ENCODE measurements around the gene VIM. TPM values are rescaled to one million over a fixed set of nuclear protein-coding genes. Genes with fewer than 3 reads are reported as not detected.

Gene VIM
- total RNA-seq, 1 experiment from 2014 or later = 7.2 TPM

DNA sequence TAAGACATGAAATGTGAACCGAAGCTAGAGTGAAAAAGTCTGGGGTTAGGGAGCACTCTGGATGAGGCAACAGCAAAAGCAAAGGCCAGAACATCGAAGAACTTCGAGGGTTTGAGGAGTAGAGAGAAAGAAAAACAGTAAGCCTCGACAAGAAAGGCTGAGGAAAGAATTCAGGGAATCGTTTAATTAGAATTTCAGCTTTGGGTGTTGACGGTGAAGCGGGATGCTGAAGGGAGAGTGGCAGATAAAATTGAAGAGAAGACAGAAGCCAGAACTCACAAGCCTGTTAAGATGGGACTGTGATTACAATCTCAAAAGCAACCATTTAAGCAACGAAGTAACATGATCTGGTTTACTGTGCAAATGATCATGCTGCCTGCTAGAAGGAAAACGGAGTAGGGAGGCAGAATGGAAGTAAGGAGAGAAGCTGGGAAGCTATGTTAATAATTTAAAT is 28.7 kb upstream of the VIM start:
- Histone ChIP-seq H4K20me1 (ENCODE audit: insufficient read depth) (no peaks in the 10 kb centered on the region), H3K79me2 (ENCODE audit: insufficient read depth, low read length) (peaks cover 3% of the 10 kb centered on the region; the same call in 1 of the 2 replicates), H3K4me2 (ENCODE audit: low read length) (peak overlapping the region; percentile 84; the same call in 1 of the 2 replicates), H3K9me3 (ENCODE audit: control insufficient read depth in 1 of 2, insufficient read depth in 1 of 2, low read depth in 1 of 2, low read length in 2 of 2) (no peaks in the 10 kb centered on the region), H3K36me3 (ENCODE audit: control insufficient read depth in 1 of 2, insufficient read depth in 2 of 2, low read length in 2 of 2) (no peaks in the 10 kb centered on the region), H3K27me3 (ENCODE audit: insufficient read depth, low read length) (no peaks in the 10 kb centered on the region), H3K4me3 (replicated peaks in 1 of 2; ENCODE audit: low read depth in 1 of 2, low read length in 2 of 2) (no peak overlapping the region), H3K27ac (ENCODE audit: low read depth, low read length) (no peak overlapping the region), H3K9ac (ENCODE audit: low read length) (no peak overlapping the region), H3K4me1 (ENCODE audit: control insufficient read depth in 1 of 2, insufficient read depth in 2 of 2, low read length in 2 of 2) (peaks cover 5 to 14% of the 10 kb centered on the region in 2 experiments), H2AFZ (ENCODE audit: low read depth, low read length, poor library complexity, severe bottlenecking) (no peak overlapping the region), H3K9me2 (ENCODE audit: insufficient read depth) (no peaks in the 10 kb centered on the region)
- ChIA-PET POLR2A (no interaction called here), RAD21 (ENCODE audit: low non-redundant PET in 1 of 2, low total read pairs in 2 of 2, uncharacterized antibody in 2 of 2, unreplicated experiment in 2 of 2) (no interaction called here), CTCF (no interaction called here)
- ATAC-seq (no peak), DNase-seq (ENCODE audit: low read depth, low spot score) (no peak)
- intact Hi-C loops (cut with micrococcal nuclease) = no loop called here
- TF ChIP-seq EZH2phosphoT487 (IDR thresholded peaks at IDR 0.05; ENCODE audit: borderline replicate concordance) (no peak), JUND (IDR thresholded peaks at IDR 0.05) (no peak), SIN3A (IDR thresholded peaks at IDR 0.05; ENCODE audit: low read depth) (no peak), TCF7L2 (IDR thresholded peaks at IDR 0.05; ENCODE audit: borderline replicate concordance, extremely low read depth, insufficient read depth, insufficient read length) (no peak), YY1 (IDR thresholded peaks at IDR 0.05; ENCODE audit: extremely low read depth, insufficient replicate concordance, low read depth, low read length) (no peak), FOSL1 (IDR thresholded peaks at IDR 0.05; ENCODE audit: low read depth) (no peak), SP1 (IDR thresholded peaks at IDR 0.05; ENCODE audit: low read depth) (no peak), EZH2 (IDR thresholded peaks at IDR 0.05) (no peak), ZNF274 (IDR thresholded peaks at IDR 0.05; ENCODE audit: low read depth, low read length) (no peak), RAD21 (IDR thresholded peaks at IDR 0.05; ENCODE audit: low read depth) (no peak), POLR2A (IDR thresholded peaks at IDR 0.05; ENCODE audit: borderline replicate concordance, extremely low read depth, insufficient read depth, insufficient read length) (no peak), EGR1 (IDR thresholded peaks at IDR 0.05; ENCODE audit: low read depth) (no peak), MAX (IDR thresholded peaks at IDR 0.05) (no peak), POLR2AphosphoS5 (IDR thresholded peaks at IDR 0.05; ENCODE audit: low read depth, low read length) (no peak), CBX3 (IDR thresholded peaks at IDR 0.05; ENCODE audit: low read depth) (no peak)
- TF ChIP-seq, protein P1, sequence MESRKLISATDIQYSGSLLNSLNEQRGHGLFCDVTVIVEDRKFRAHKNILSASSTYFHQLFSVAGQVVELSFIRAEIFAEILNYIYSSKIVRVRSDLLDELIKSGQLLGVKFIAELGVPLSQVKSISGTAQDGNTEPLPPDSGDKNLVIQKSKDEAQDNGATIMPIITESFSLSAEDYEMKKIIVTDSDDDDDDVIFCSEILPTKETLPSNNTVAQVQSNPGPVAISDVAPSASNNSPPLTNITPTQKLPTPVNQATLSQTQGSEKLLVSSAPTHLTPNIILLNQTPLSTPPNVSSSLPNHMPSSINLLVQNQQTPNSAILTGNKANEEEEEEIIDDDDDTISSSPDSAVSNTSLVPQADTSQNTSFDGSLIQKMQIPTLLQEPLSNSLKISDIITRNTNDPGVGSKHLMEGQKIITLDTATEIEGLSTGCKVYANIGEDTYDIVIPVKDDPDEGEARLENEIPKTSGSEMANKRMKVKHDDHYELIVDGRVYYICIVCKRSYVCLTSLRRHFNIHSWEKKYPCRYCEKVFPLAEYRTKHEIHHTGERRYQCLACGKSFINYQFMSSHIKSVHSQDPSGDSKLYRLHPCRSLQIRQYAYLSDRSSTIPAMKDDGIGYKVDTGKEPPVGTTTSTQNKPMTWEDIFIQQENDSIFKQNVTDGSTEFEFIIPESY (IDR thresholded peaks at IDR 0.05; ENCODE audit: extremely low read depth, insufficient replicate concordance, low read length) = no peak
- BruUV-seq (replicated peaks) = no TSS peak

All from HCT116 (cell line).